GM21526 (cell line): ENCODE measurements around the gene ANKS1B.

ENCODE experiments used
- ATAC-seq: cut with Tn5 transposase; IDR thresholded peaks from one replicate; pipeline ENCODE4 v1.9.1; 2021; ENCODE audit warnings: moderate library complexity; ENCODE audit not compliant: unreplicated experiment, low FRiP score

Gene ANKS1B

DNA sequence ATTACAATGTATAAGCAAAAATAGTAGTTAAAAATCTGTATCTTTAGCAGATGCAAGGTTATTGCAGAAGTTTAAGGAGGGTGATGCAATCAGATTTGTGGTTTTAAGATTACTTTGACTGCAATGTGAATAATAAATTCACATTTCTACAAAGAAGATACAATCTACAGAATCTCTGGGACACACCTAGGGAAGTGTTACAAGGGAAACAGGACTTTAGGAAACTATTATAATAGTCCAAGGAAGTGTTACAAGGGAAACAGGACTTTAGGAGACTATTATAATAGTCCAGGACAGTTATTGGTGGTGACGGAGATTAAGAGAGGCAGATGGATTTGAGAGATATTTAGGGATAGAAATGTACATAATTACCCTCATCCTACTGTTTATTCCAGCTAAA lies 491.5 kb downstream of the ANKS1B start:
- ATAC-seq = no peak

GRCh38 chr12:99486277-99486676 lies 498.5 kb downstream of the ANKS1B start:
- ATAC-seq = no peak

GRCh38 chr12:99479149-99479548 lies 505.6 kb downstream of the ANKS1B start:
- no peak for ATAC-seq

GRCh38 chr12:99476956-99477355 lies 507.8 kb downstream of the ANKS1B start:
- no peak for ATAC-seq

DNA sequence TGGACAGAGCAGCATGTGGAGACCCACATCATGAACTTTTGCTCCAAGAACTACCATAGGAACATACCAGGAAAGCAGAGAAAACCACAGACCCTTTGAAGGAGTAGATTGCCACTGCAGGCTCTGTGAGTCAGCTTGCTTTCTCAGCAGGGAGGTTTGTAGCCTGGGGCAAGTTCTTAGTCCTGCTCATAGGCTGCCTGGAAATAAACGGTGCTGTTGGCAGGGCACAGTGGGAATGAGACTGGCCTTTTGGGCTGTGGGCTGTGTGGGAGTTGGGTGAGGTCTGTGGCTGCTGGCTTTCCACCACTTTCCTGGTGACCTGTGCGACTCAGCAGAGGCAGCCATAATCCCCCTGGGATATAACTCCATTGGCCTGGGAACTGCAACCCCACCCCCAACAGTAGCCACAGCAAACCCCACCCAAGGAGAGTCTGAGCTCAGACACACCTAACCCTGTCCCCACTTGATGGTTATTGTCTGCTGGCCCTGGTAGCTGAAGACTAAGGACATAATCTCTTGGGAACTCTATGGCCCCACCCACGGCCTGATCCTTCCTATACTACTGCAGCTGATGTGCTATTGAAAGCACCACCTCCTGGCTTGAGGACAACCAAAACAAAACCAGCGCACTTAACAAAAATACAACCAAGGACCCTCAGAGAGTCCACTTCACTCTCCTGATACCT lies 529.2 kb downstream of the ANKS1B start:
- ATAC-seq = no peak

- no peak for ATAC-seq
Measured at GRCh38 chr12:99454539-99455172, 530.1 kb downstream of the ANKS1B start.

DNA sequence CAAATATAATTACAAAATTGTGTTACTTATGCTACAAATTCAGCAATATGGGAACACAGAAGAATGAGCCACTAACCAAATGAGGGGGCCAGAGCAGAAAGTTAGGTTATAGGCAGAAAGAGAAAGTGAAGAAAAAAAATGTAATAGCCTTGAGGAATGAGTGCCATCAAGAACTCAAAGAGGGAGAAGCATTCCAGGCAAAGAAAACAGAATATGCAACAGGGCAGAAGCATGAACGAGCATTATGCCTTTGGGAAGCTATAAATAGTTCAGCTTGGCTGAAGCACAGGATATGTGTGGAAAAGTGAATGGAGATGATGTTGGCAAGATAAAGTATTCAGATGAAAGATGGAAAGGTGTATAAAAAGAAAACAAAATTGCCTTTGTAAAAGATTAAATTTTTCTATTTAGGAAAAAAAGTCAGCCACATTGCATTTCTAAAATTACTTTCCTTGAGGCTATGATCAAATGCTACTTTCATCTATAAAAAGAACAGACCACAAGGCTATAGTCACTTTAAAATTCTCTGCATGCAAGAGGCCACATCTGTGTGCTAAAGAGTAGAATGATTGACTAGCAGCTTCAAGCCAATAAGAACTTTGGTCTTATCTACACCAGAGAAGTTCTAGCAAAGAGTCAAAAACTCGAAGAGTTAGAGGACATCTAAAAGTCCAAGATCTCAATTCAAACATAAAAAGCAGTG lies 530.7 kb downstream of the ANKS1B start:
- no peak for ATAC-seq

GRCh38 chr12:99450036-99450630 lies 534.6 kb downstream of the ANKS1B start:
- ATAC-seq = no peak

DNA sequence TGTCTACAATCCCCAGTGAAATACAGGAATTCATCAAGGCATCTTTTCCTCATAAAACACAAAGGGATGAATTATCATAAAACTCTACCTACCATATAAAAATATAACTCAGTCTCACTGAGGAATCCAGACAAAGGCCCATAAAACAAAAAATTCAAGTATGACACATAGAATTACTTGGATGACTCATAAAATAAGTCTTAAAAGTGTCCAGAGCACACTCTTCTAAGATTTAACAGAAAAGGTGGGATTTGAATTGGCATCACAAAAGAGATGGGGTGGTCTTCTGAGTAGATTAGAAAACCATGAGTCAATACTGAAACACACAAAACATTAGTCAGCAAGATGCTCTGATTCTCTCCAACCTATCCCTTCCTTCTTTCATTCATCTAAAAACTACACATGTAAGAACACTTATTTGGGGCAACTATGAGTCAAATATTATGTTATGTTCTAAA lies 539.8 kb downstream of the ANKS1B start:
- ATAC-seq = no peak

- no peak for ATAC-seq
Measured at GRCh38 chr12:99442758-99443157, 542.0 kb downstream of the ANKS1B start.

DNA sequence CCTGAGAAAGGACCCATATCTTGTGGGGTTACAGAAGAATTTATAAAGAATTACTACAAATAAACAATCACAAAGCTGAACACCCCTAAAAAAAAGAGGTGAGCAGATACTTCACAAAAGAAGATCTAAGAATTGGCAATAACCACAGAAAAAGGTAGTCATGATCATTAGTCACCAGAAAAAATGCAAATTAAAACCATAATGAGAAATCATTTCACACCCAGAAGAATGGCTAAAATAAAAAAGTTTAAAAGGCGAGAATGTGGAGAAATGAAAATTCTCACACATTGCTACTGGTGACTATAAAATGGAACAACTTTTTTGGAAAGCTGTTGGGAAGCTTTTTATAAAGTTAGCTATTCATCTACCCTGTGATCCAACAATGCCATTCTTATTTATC lies 545.3 kb downstream of the ANKS1B start:
- no peak for ATAC-seq

DNA sequence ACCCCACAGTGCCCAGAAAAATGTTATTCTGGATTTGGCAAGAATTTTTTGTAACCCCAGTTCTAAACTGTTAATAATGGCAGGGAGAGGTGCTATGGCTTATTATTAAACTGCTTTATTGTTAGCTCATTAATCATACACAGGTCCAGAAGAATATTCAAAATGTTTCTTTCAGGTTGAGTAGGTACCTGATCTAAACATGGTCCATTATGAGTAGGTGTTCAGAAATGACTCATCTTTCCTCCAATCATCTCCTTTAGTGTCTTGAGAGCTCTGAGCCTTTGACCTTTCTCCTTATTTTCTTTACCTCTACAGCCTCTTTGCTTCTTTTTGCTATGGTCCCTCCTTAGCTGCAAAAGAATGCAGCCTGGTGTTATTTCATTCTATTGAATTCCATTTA lies 548.2 kb downstream of the ANKS1B start:
- ATAC-seq = peak; percentile 99

DNA sequence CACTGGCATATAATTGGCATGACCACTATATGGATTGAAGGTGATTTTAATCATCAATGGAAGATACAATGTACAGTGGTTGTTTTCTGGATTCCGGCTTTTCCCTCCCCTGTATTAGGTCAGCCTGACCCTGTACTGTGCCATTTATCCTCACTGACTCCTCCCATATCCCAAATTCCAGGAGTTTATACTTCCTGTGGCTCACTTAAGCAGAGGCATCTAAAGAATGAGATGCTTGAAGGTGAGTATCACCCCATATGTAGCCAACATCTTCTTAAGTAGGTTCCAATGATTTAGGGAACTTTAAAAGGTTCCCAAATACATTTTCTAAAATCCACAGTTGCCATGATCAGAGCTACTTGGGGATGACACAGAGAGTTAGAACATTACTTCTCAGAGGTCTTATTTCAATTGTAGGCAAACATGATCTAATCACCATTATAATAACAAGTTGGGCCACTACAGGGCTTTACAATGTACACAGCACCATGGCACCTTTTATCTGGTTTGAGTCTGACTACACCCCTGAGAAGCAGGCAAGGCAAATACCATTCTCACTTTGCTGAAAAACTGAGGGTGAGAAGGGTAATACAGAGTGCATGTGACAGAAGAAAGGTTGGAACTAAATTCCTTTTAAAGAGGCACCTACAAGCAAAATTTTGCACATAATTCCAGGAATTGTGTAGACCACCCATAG lies 549.5 kb downstream of the ANKS1B start:
- ATAC-seq = no peak

DNA sequence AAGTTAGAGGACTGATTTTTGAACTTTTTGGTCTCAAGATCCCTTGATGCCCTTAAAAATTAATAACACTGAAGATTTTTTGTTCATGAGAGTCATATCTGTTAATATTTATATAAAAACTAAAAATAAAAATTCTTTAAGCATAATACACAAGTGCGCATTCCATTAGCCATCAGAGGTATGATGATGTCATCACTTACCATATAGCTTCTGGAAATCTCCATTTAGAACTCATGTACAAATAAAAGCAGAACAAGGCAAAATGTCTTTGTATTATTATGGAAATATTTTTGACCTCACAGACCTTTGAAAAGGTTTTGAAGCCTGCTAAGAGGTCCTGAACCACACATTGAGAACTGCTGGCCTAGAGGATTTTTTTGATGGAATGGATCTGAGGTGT lies 551.6 kb downstream of the ANKS1B start:
- no peak for ATAC-seq

DNA sequence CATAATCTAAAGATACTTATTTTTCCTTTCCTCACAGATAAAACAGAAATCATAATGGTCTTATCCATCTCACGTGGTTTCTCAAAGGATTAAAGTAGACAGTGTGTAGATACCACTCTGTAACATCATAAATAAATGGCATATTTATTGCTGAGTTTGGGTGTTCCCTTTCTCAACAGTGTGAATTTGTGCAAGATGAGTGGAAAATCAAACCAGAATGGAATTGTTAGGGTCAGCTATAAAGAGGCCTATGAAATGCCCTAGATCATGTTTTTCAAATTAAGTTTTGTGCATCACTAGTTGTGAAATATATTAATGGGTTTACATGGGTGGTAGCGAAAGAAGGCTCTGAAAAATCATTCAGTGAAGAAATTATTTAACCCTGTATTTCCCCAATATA lies 553.5 kb downstream of the ANKS1B start:
- no peak for ATAC-seq

- no peak for ATAC-seq
Measured at GRCh38 chr12:99427104-99427503, 557.6 kb downstream of the ANKS1B start.

- ATAC-seq = no peak
Measured at GRCh38 chr12:99418379-99418778, 566.4 kb downstream of the ANKS1B start.

- ATAC-seq = no peak
Measured at GRCh38 chr12:99413751-99414150, 571.0 kb downstream of the ANKS1B start.

DNA sequence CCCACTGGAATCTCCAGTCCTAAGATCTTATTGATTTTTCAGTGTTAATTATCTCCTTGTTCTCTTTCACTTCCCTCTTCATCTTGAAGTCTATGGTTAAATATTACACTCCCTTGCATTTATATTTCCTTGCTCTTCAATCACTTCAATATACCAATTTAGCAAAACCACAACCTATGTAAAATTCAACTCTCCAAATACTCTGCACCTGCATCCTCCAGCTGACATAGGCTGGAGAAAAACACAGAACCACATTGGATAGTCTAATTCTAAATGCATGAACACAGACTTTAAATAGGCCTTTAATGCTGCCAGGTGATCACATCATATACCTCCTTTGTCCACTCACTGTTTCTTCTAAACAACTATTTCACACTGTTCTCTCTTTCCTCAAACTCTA lies 591.0 kb downstream of the ANKS1B start:
- peak; percentile 48 for ATAC-seq

- ATAC-seq = no peak
Measured at GRCh38 chr12:99392091-99392850, 592.5 kb downstream of the ANKS1B start.
